T-helper 2 cell treated with Interferon-gamma antibody and Interleukin-4, amounts not matched to agents 5 μg/mL and 100 μg/mL, for 36 hours (primary cell): ENCODE results near the gene GSK3A.

Source experiments
- DNase-seq: peaks from one replicate; pipeline ENCODE4 v3.0.0; 2021; ENCODE audit warnings: low spot score
- H3K27ac Mint-ChIP-seq: one replicate; pipeline ENCODE4 v1.8.0; 2021; ENCODE audit warnings: mild to moderate bottlenecking, mixed read lengths
- H3K27me3 Mint-ChIP-seq: one replicate; pipeline ENCODE4 v1.8.0; 2021; ENCODE audit warnings: low read depth, mixed read lengths
- H3K36me3 Mint-ChIP-seq: one replicate; pipeline ENCODE4 v1.8.0; 2021; ENCODE audit warnings: low read depth, mixed read lengths
- H3K4me1 Mint-ChIP-seq: one replicate; pipeline ENCODE4 v1.8.0; 2021; ENCODE audit warnings: low read depth, mixed read lengths
- H3K4me3 Mint-ChIP-seq: one replicate; pipeline ENCODE4 v1.8.0; 2022; ENCODE audit warnings: mild to moderate bottlenecking, moderate library complexity, mixed read lengths
- H3K9me3 Mint-ChIP-seq: one replicate; pipeline ENCODE4 v1.8.0; 2021; ENCODE audit warnings: mixed read lengths

GSK3A gene

DNA sequence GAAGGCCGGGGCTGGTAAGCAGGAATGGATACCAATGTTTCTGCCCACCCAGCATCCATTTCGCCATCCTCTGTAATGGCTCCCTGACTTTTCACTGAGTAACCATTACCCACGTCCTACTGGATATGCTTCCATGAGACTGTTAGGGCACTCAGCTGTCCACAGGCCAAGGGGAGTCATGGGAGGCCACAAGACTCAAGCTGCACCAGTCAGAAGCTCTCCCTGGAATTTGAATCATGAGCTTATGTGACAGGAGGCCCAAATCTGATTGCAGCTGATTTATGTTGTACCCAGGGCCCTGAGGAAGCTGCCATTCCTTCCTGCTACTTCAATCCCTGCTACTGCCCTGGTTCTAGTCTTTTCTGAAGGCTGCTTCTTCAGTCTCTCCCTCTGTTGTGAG is 53.3 kb downstream of the GSK3A start:
- Mint-ChIP-seq H3K27ac (no peak overlapping the region), H3K4me1 (peaks cover 50% of the 10 kb centered on the region), H3K36me3 (peaks cover 14% of the 10 kb centered on the region), H3K27me3 (no peaks in the 10 kb centered on the region), H3K4me3 (no peak overlapping the region), H3K9me3 (peaks cover 10% of the 10 kb centered on the region)
- no peak for DNase-seq

DNA sequence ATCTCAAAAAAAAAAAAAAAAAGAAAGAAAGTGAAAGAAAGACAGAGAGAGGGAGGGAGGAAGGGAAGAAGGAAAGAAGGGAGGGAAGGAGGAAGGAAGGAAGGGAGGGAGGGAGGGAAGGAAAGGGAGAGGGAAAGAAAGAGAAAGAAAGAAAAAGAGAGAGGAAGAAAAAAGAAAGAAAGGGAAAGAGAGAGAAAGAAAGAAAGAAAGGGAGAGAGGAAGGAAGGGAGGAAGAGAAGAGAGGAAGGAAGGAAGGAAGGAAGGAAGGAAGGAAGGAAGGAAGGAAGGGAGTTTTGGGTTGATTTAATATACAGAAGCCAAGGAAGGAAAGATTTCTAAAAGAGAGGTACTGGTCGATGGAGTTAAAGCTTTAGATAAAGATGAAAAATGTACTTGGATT is 53.7 kb downstream of the GSK3A start:
- Mint-ChIP-seq H3K9me3 (peaks cover 6% of the 10 kb centered on the region), H3K36me3 (peaks cover 11% of the 10 kb centered on the region), H3K27ac (no peak overlapping the region), H3K27me3 (no peaks in the 10 kb centered on the region), H3K4me1 (peaks cover 49% of the 10 kb centered on the region), H3K4me3 (no peak overlapping the region)
- no peak for DNase-seq

DNA sequence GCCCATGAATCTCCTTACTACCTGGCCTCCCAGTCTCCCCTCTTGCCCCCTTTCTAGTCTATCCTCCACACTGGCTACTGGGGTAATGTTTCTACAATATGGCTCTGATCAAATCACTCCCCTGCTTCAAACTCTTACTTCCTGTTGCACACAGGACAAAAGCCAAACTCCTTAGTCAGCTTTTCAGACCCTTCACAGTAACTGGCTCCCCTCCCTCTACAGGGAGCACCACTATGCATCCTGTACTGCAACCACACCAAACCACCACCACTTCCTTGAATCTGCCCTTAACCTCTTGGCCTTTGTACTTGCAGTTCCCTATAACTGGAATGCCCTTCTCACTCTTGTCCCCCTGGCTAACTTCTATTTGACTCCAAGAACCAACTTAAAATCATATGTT is 57.1 kb downstream of the GSK3A start:
- H3K27me3 Mint-ChIP-seq, result peaks cover 6% of the 10 kb centered on the region
- H3K4me3 Mint-ChIP-seq, result peak overlapping the region; percentile 69
- H3K36me3 Mint-ChIP-seq, result no peaks in the 10 kb centered on the region
- peak overlapping the region; percentile 76 for H3K27ac Mint-ChIP-seq
- H3K9me3 Mint-ChIP-seq, result no peaks in the 10 kb centered on the region
- peaks cover 38% of the 10 kb centered on the region for H3K4me1 Mint-ChIP-seq
- DNase-seq, result peak; percentile 25

DNA sequence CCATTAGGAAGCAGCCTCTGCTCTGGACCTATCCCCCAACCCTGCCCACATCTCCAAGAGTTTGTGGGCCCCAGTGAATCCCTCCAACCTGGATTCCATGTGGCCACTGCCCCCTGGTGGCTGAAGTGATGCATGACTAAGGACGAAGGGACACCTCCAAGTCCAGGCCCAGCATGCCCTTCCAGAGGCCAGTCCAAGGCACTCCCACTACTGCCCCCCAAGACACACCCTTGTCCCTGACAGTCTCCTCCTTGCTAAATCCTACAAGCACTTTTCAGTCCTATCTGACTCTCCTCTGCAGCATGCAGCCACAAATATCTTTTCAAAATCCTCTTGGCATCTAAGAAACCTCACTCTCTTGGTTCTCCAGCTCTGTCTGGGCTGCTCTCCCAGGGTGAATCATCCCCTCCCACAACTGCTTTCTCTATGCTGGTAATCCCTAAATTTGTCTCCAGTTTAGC is 58.0 kb downstream of the GSK3A start:
- Mint-ChIP-seq H3K4me3 (peak overlapping the region; percentile 69), H3K4me1 (peaks cover 35% of the 10 kb centered on the region), H3K27ac (peak overlapping the region; percentile 34), H3K9me3 (no peaks in the 10 kb centered on the region), H3K27me3 (peaks cover 11% of the 10 kb centered on the region), H3K36me3 (no peaks in the 10 kb centered on the region)
- peak; percentile 65 for DNase-seq
